GM08714 (cell line): ENCODE measurements around the gene AKAP10.
"Not testable (repeated sequence)": the region's sequence is repeated elsewhere in the genome, so short reads cannot be mapped to it uniquely, and the experiment has no call there.

Source experiments
- H3K4me3 ChIP-seq: fragments of 200-500 bp; sonication (Bioruptor generic); 2 replicates; pipeline ENCODE4 v1.5.1; 2014; ENCODE audit warnings: mild to moderate bottlenecking, low read length, inconsistent platforms
- ZNF274 ChIP-seq: IDR thresholded peaks from 2 replicates; pipeline ENCODE4 v1.6.1; 2012; ENCODE audit warnings: mild to moderate bottlenecking, low read depth, low read length

Gene AKAP10

GRCh38 chr17:19915245-19915978 lies 62.2 kb downstream of the AKAP10 start:
- TF ChIP-seq ZNF274, result no peak
- no peak overlapping the region for H3K4me3 ChIP-seq

GRCh38 chr17:19911033-19911432 lies 66.6 kb downstream of the AKAP10 start:
- no peak for TF ChIP-seq ZNF274

GRCh38 chr17:19909139-19909538 lies 68.5 kb downstream of the AKAP10 start:
- H3K4me3 ChIP-seq, result no peak overlapping the region
- TF ChIP-seq ZNF274, result no peak

More at GRCh38 chr17:19911033-19911432, 66.6 kb downstream of the AKAP10 start:
- H3K4me3 ChIP-seq, result no peak overlapping the region

GRCh38 chr17:19905502-19905901 lies 72.1 kb downstream of the AKAP10 start:
- TF ChIP-seq ZNF274, result no peak
- no peak overlapping the region for H3K4me3 ChIP-seq

- H3K4me3 ChIP-seq, result no peak overlapping the region
Measured at GRCh38 chr17:19904924-19905323, 72.7 kb downstream of the AKAP10 start.

GRCh38 chr17:19904412-19904811 lies 73.2 kb downstream of the AKAP10 start:
- no peak for TF ChIP-seq ZNF274
- no peak overlapping the region for H3K4me3 ChIP-seq

More at GRCh38 chr17:19904924-19905323, 72.7 kb downstream of the AKAP10 start:
- no peak for TF ChIP-seq ZNF274

GRCh38 chr17:19900809-19901208 lies 76.8 kb downstream of the AKAP10 start:
- TF ChIP-seq ZNF274, result no peak
- no peak overlapping the region for H3K4me3 ChIP-seq

GRCh38 chr17:19897903-19898302 lies 79.7 kb downstream of the AKAP10 start:
- no peak overlapping the region for H3K4me3 ChIP-seq
- TF ChIP-seq ZNF274, result no peak

GRCh38 chr17:19897090-19897837 lies 80.4 kb downstream of the AKAP10 start:
- TF ChIP-seq ZNF274, result no peak
- H3K4me3 ChIP-seq, result no peak overlapping the region

GRCh38 chr17:19896679-19897078 lies 80.9 kb downstream of the AKAP10 start:
- no peak overlapping the region for H3K4me3 ChIP-seq
- no peak for TF ChIP-seq ZNF274

GRCh38 chr17:19890554-19890953 lies 87.1 kb downstream of the AKAP10 start:
- not testable (repeated sequence) for H3K4me3 ChIP-seq

- not testable (repeated sequence) for H3K4me3 ChIP-seq
Measured at GRCh38 chr17:19890001-19890400, 87.6 kb downstream of the AKAP10 start.

- H3K4me3 ChIP-seq, result no peak overlapping the region
- TF ChIP-seq ZNF274, result no peak
Measured at GRCh38 chr17:19886116-19886515, 91.5 kb downstream of the AKAP10 start.

GRCh38 chr17:19883537-19884215 lies 94.0 kb downstream of the AKAP10 start:
- H3K4me3 ChIP-seq, result no peak overlapping the region
- no peak for TF ChIP-seq ZNF274

GRCh38 chr17:19880393-19880792 lies 97.2 kb downstream of the AKAP10 start:
- no peak overlapping the region for H3K4me3 ChIP-seq
- TF ChIP-seq ZNF274, result no peak
